CD4-positive, alpha-beta T cell treated with Interleukin-21 for 1 hour (primary cell): ENCODE measurements around the gene SALL1.

Experiments
- DNase-seq: peaks from one replicate; pipeline ENCODE4 v3.0.0-alpha.2; 2020

SALL1 gene

GRCh38 chr16:51139568-51139967 lies 11.5 kb downstream of the SALL1 start:
- no peak for DNase-seq

GRCh38 chr16:51138178-51138577 lies 12.9 kb downstream of the SALL1 start:
- no peak for DNase-seq

- DNase-seq, result no peak
Measured at GRCh38 chr16:51137097-51137496, 14.0 kb downstream of the SALL1 start.

GRCh38 chr16:51134876-51135275 lies 16.2 kb downstream of the SALL1 start:
- no peak for DNase-seq

GRCh38 chr16:51134269-51134812 lies 16.7 kb downstream of the SALL1 start:
- DNase-seq, result no peak

GRCh38 chr16:51133688-51134087 lies 17.4 kb downstream of the SALL1 start:
- DNase-seq, result no peak

- no peak for DNase-seq
Measured at GRCh38 chr16:51133183-51133582, 17.9 kb downstream of the SALL1 start.

- no peak for DNase-seq
Measured at GRCh38 chr16:51132490-51133115, 18.5 kb downstream of the SALL1 start.

GRCh38 chr16:51131619-51132018 lies 19.5 kb downstream of the SALL1 start:
- no peak for DNase-seq

GRCh38 chr16:51129105-51129504 lies 22.0 kb downstream of the SALL1 start:
- no peak for DNase-seq

GRCh38 chr16:51125992-51126391 lies 25.1 kb downstream of the SALL1 start:
- no peak for DNase-seq

GRCh38 chr16:51124896-51125295 lies 26.2 kb downstream of the SALL1 start:
- no peak for DNase-seq

- no peak for DNase-seq
Measured at GRCh38 chr16:51121850-51122249, 29.2 kb downstream of the SALL1 start.

GRCh38 chr16:51120730-51121347 lies 30.2 kb downstream of the SALL1 start:
- no peak for DNase-seq

GRCh38 chr16:51119973-51120729 lies 30.9 kb downstream of the SALL1 start:
- DNase-seq, result no peak

- DNase-seq, result no peak
Measured at GRCh38 chr16:51119556-51119955, 31.5 kb downstream of the SALL1 start.

- DNase-seq, result no peak
Measured at GRCh38 chr16:51116353-51116752, 34.7 kb downstream of the SALL1 start.

- no peak for DNase-seq
Measured at GRCh38 chr16:51114382-51114781, 36.7 kb downstream of the SALL1 start.

- no peak for DNase-seq
Measured at GRCh38 chr16:51113236-51114125, 37.6 kb downstream of the SALL1 start.

GRCh38 chr16:51112323-51112722 lies 38.7 kb downstream of the SALL1 start:
- no peak for DNase-seq

- DNase-seq, result no peak
Measured at GRCh38 chr16:51111759-51112158, 39.3 kb downstream of the SALL1 start.

- DNase-seq, result no peak
Measured at GRCh38 chr16:51110700-51111157, 40.3 kb downstream of the SALL1 start.

- DNase-seq, result no peak
Measured at GRCh38 chr16:51109173-51109572, 41.9 kb downstream of the SALL1 start.
